Calu3 (cell line): ENCODE measurements around the gene AIG1. TPM values are rescaled to one million over a fixed set of nuclear protein-coding genes. Genes with fewer than 3 reads are reported as not detected.
"Not testable (repeated sequence)": the region's sequence is repeated elsewhere in the genome, so short reads cannot be mapped to it uniquely, and the experiment has no call there.

ENCODE experiments used
- BruUV-seq: library from RNA; stranded (reverse); fragments of 400-500 nt; replicated peaks from 2 replicates; lab custom pipeline; 2021; lab: Mats Ljungman, UMichigan
- CTCF ChIA-PET: fragments of 300-600 bp; sonication (Branson Sonifier 250); formaldehyde crosslinking; loops from one replicate; lab custom pipeline; 2022; ENCODE audit warnings: antibody characterized with exemption; lab: Charles Lee
- DNase-seq: peaks from one replicate; pipeline ENCODE4 v3.0.0; 2022
- H3K27ac Mint-ChIP-seq: one replicate; pipeline ENCODE4 v1.8.0; 2022; ENCODE audit warnings: mixed read lengths; ENCODE audit not compliant: unreplicated experiment
- H3K27me3 Mint-ChIP-seq: one replicate; pipeline ENCODE4 v1.8.0; 2022; ENCODE audit warnings: mixed read lengths; ENCODE audit not compliant: unreplicated experiment
- H3K36me3 Mint-ChIP-seq: one replicate; pipeline ENCODE4 v1.8.0; 2022; ENCODE audit warnings: mild to moderate bottlenecking, moderate library complexity, mixed read lengths; ENCODE audit not compliant: insufficient read depth, unreplicated experiment
- H3K4me1 Mint-ChIP-seq: one replicate; pipeline ENCODE4 v1.8.0; 2022; ENCODE audit warnings: mild to moderate bottlenecking, low read depth, mixed read lengths; ENCODE audit not compliant: unreplicated experiment
- H3K4me3 Mint-ChIP-seq: one replicate; pipeline ENCODE4 v1.8.0; 2022; ENCODE audit warnings: mild to moderate bottlenecking, low read depth, moderate library complexity, mixed read lengths; ENCODE audit not compliant: unreplicated experiment
- H3K9me3 Mint-ChIP-seq: one replicate; pipeline ENCODE4 v1.8.0; 2022; ENCODE audit warnings: low read depth, mixed read lengths; ENCODE audit not compliant: unreplicated experiment
- intact Hi-C: fragments of 100-400 bp; cut with micrococcal nuclease; formaldehyde crosslinking; loops from one replicate; pipeline ENCODE4 v1.10.0; 2022; ENCODE audit not compliant: unreplicated experiment
- total RNA-seq: library from RNA; stranded (reverse); gene quantifications from 2 replicates; pipeline ENCODE4 v1.2.3, GENCODE V29; 2022
- TF ChIP-seq, protein P1 (sequence below): fragments of 200-600 bp; IDR thresholded peaks from one replicate; pipeline ENCODE4 v1.8.0; 2022; ENCODE audit warnings: antibody characterized with exemption; ENCODE audit not compliant: unreplicated experiment

Gene AIG1
- total RNA-seq, 1 experiment from 2014 or later: 57.2 TPM

DNA sequence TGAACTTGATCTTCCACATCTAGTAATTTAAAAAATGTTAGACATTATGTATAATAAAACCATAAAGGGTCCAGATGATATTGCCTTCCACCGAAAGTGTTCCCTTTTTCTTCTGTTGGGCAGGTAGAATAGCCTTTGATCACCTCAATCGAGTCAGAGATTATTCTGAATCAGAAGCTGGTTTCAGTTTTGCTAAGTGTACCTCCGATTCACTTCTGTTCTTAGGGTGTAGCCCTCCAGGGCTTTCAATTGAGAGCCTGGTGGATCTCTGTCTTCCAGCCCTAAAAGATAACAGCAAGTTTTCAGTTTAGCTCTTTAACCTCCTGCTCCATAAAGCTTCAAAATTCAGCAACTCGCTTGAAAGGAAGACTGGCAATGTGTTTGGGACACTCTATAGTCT is 21.1 kb upstream of the AIG1 start:
- CTCF ChIA-PET: no interaction called here
- H3K27me3 Mint-ChIP-seq: no peaks in the 10 kb centered on the region
- no peak overlapping the region for H3K27ac Mint-ChIP-seq
- no peak for DNase-seq
- TF ChIP-seq, protein P1, sequence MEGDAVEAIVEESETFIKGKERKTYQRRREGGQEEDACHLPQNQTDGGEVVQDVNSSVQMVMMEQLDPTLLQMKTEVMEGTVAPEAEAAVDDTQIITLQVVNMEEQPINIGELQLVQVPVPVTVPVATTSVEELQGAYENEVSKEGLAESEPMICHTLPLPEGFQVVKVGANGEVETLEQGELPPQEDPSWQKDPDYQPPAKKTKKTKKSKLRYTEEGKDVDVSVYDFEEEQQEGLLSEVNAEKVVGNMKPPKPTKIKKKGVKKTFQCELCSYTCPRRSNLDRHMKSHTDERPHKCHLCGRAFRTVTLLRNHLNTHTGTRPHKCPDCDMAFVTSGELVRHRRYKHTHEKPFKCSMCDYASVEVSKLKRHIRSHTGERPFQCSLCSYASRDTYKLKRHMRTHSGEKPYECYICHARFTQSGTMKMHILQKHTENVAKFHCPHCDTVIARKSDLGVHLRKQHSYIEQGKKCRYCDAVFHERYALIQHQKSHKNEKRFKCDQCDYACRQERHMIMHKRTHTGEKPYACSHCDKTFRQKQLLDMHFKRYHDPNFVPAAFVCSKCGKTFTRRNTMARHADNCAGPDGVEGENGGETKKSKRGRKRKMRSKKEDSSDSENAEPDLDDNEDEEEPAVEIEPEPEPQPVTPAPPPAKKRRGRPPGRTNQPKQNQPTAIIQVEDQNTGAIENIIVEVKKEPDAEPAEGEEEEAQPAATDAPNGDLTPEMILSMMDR: no peak
- H3K36me3 Mint-ChIP-seq: no peaks in the 10 kb centered on the region
- no peak overlapping the region for H3K4me3 Mint-ChIP-seq
- intact Hi-C loops: no loop called here
- BruUV-seq: no TSS peak
- no peaks in the 10 kb centered on the region for H3K4me1 Mint-ChIP-seq
- H3K9me3 Mint-ChIP-seq: no peaks in the 10 kb centered on the region

DNA sequence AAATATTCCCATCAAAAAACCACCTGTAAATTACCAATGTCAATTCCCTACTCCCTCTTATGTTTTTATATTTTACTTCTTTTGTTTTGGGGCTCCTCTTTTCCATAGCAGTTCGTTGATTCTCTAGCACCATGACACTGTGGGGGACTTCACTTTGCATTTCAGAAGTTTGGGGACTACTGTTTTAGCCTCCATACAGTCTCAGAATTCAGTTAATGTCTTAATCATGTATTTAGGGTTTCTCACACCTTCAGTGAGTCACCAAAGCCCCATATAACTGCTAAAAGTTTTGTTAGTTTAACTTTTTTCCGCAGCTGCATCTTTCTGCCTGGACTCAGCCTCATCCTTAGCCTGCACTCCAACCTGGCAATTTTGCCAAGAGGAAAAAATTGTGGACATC is 20.7 kb upstream of the AIG1 start:
- H3K4me3 Mint-ChIP-seq: no peak overlapping the region

DNA sequence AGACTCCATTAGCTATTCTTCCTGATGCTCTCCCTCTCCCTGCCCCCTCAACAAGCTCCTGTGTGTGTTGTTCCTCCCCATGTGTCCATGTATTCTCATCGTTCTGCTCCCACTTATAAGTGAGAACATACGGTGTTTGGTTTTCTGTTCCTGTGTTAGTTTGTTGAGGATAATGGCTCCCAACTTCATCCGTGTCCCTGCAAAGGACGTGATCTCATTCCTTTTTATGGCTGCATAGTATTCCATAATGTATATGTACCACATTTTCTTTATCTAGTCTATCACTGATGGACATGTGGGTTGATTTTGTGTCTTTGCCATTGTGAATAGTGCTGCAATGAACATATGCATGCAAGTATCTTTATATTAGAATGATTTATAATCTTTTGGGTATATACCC is 16.3 kb upstream of the AIG1 start:
- H3K36me3 Mint-ChIP-seq, DNase-seq, BruUV-seq, H3K4me1 Mint-ChIP-seq, intact Hi-C loops, H3K27ac Mint-ChIP-seq, H3K9me3 Mint-ChIP-seq, CTCF ChIA-PET, H3K27me3 Mint-ChIP-seq, H3K4me3 Mint-ChIP-seq: not testable (repeated sequence)

More for the DNA sequence above, 20.7 kb upstream of the AIG1 start:
- H3K27me3 Mint-ChIP-seq: no peaks in the 10 kb centered on the region
- no peak overlapping the region for H3K27ac Mint-ChIP-seq
- CTCF ChIA-PET: no interaction called here
- no peak for DNase-seq
- BruUV-seq: no TSS peak
- TF ChIP-seq, protein P1: no peak
- H3K9me3 Mint-ChIP-seq: no peaks in the 10 kb centered on the region
- intact Hi-C loops: no loop called here
- no peaks in the 10 kb centered on the region for H3K4me1 Mint-ChIP-seq
- no peaks in the 10 kb centered on the region for H3K36me3 Mint-ChIP-seq

DNA sequence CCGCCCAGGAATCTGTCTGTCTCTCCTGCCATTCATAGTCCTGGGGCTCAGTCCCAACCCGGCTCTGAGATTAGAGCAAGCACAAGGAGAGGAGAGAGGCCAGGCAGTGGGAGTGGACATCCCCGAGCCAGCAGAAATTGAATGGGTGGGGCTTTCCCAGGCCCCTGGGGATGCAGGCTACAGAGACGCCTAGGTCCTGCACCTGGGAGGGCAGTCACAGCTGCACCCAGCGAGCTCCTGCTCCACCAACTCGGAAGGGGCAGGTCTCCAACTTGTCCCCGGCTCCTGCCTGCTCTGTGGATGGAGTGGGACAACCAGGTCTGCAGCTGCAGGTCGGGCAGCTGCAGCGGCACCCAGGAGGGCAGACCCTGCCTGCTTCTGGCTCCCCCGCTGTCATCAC is 11.1 kb upstream of the AIG1 start:
- intact Hi-C loops: no loop called here
- H3K9me3 Mint-ChIP-seq: no peaks in the 10 kb centered on the region
- CTCF ChIA-PET: no interaction called here
- no peaks in the 10 kb centered on the region for H3K4me1 Mint-ChIP-seq
- no TSS peak for BruUV-seq
- no peak overlapping the region for H3K27ac Mint-ChIP-seq
- no peaks in the 10 kb centered on the region for H3K27me3 Mint-ChIP-seq
- no peak overlapping the region for H3K4me3 Mint-ChIP-seq
- DNase-seq: no peak
- TF ChIP-seq, protein P1: no peak
- H3K36me3 Mint-ChIP-seq: no peaks in the 10 kb centered on the region

DNA sequence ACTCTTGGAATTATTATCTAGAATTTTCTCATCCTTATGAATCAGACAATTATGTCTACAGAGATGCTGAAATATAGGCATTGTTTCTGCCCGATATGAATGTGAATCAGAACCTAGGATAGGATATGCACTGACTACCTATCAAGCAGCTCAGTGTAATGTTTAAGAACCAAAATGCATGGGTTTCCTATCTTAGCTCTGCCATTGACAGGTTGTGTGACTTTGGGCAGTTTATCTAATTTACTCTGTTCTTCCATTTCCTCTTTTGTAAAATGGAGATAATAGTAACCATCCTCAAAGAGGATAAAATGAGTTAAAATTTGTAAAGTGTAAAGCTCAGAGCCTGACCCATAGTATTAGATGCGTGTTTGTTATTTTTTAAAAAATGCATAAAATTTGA is 10.2 kb upstream of the AIG1 start:
- Mint-ChIP-seq H3K36me3 (no peaks in the 10 kb centered on the region), H3K4me3 (no peak overlapping the region), H3K4me1 (no peaks in the 10 kb centered on the region), H3K9me3 (no peaks in the 10 kb centered on the region), H3K27ac (no peak overlapping the region), H3K27me3 (no peaks in the 10 kb centered on the region)
- no TSS peak for BruUV-seq
- intact Hi-C loops: no loop called here
- CTCF ChIA-PET: no interaction called here
- TF ChIP-seq, protein P1: no peak
- no peak for DNase-seq
